HepG2 (cell line): ENCODE data around the gene MAST1. TPM values are rescaled to one million over a fixed set of nuclear protein-coding genes. Genes with fewer than 3 reads are reported as not detected.
A peak's percentile ranks its signal among the peaks of the same experiment; 100 is the strongest.

Experiments
- CBX5 ChIP-seq: sonication (generic); formaldehyde crosslinking; IDR thresholded peaks from 2 replicates; pipeline ENCODE4 v1.4.0; 2020; ENCODE audit warnings: missing genetic modification reagents, borderline replicate concordance
- ELF1 ChIP-seq: sonication (generic); formaldehyde crosslinking; IDR thresholded peaks from 2 replicates; pipeline ENCODE4 v1.4.0; 2020; ENCODE audit warnings: missing genetic modification reagents
- GABPA ChIP-seq, 2 experiments: IDR thresholded peaks; 2 replicates each; pipeline ENCODE4 v1.6.1; 2011 to 2016; ENCODE audit warnings: low read depth in 2 of 2, low read length in 1 of 2, missing biosample characterization in 1 of 2, missing genetic modification characterization in 1 of 2
- GFI1 ChIP-seq: sonication (generic); formaldehyde crosslinking; IDR thresholded peaks from 2 replicates; pipeline ENCODE4 v1.5.0; 2020; ENCODE audit warnings: missing genetic modification reagents, mild to moderate bottlenecking, borderline replicate concordance
- HDAC1 ChIP-seq: sonication (generic); formaldehyde crosslinking; IDR thresholded peaks from 2 replicates; pipeline ENCODE4 v1.5.1; 2020; ENCODE audit warnings: mild to moderate bottlenecking, missing genetic modification reagents
- KAT8 ChIP-seq: IDR thresholded peaks from 2 replicates; pipeline ENCODE4 v1.6.1; 2016; ENCODE audit warnings: missing genetic modification reagents, missing compliant biosample characterization
- RXRB ChIP-seq: IDR thresholded peaks from 2 replicates; pipeline ENCODE4 v1.6.1; 2016; ENCODE audit warnings: borderline replicate concordance, missing genetic modification reagents, missing compliant biosample characterization
- SRSF1 ChIP-seq: fragments of 200-400 bp; formaldehyde crosslinking; optimal IDR thresholded peaks from 2 replicates; pipeline ENCODE3; 2017; ENCODE audit warnings: mild to moderate bottlenecking, low read depth, low read length, moderate library complexity
- TBX3 ChIP-seq: fragments of 450-650 bp; IDR thresholded peaks from 2 replicates; pipeline ENCODE4 v1.6.1; 2017; ENCODE audit warnings: antibody characterized with exemption, mild to moderate bottlenecking, inconsistent platforms, borderline replicate concordance
- TCF7L2 ChIP-seq: IDR thresholded peaks from 2 replicates; pipeline ENCODE4 v1.6.1; 2011; ENCODE audit warnings: mild to moderate bottlenecking, low read depth, low read length, moderate library complexity
- TOE1 ChIP-seq: sonication (generic); formaldehyde crosslinking; IDR thresholded peaks from 2 replicates; pipeline ENCODE4 v1.4.0; 2020; ENCODE audit warnings: mild to moderate bottlenecking, missing genetic modification reagents
- ZBTB1 ChIP-seq: sonication (generic); formaldehyde crosslinking; IDR thresholded peaks from 2 replicates; pipeline ENCODE4 v1.4.0; 2020; ENCODE audit warnings: missing genetic modification reagents, borderline replicate concordance
- ZBTB7A ChIP-seq: sonication (generic); formaldehyde crosslinking; IDR thresholded peaks from 2 replicates; pipeline ENCODE4 v1.8.0; 2022; ENCODE audit warnings: mild to moderate bottlenecking, missing genetic modification reagents
- ZNF232 ChIP-seq: sonication (generic); formaldehyde crosslinking; IDR thresholded peaks from 2 replicates; pipeline ENCODE4 v1.4.0; 2020; ENCODE audit warnings: missing genetic modification reagents, borderline replicate concordance
- ZNF441 ChIP-seq: sonication (generic); formaldehyde crosslinking; IDR thresholded peaks from 2 replicates; pipeline ENCODE4 v1.7.0; 2021; ENCODE audit warnings: missing genetic modification reagents, borderline replicate concordance
- ZNF468 ChIP-seq: sonication (generic); formaldehyde crosslinking; IDR thresholded peaks from 2 replicates; pipeline ENCODE4 v1.8.0; 2022; ENCODE audit warnings: mild to moderate bottlenecking, moderate library complexity, missing genetic modification reagents
- ZNF569 ChIP-seq: sonication (generic); formaldehyde crosslinking; IDR thresholded peaks from 2 replicates; pipeline ENCODE4 v1.5.0; 2020; ENCODE audit warnings: mild to moderate bottlenecking, missing genetic modification reagents, moderate library complexity, borderline replicate concordance
- ZSCAN21 ChIP-seq: sonication (generic); formaldehyde crosslinking; IDR thresholded peaks from 2 replicates; pipeline ENCODE4 v1.8.0; 2022; ENCODE audit warnings: mild to moderate bottlenecking, missing genetic modification reagents, moderate library complexity, borderline replicate concordance
- polyA plus RNA-seq, 8 experiments: library from polyadenylated mRNA; depleted of rRNA in 3 of 8; stranded (reverse) in 7 of 8; unstranded in 1 of 8; fragments of >200 nt; fragmentation: Illumina TruSeq in 4 of 8; extraction: Trizol in 4 of 8; gene quantifications; 2 replicates each; pipeline versions ENCODE4 v1.2.1 to v1.2.3, GENCODE V29; 2011 to 2016; ENCODE audit warnings: low read depth in 4 of 8, missing spikeins in 1 of 8, mixed read lengths in 1 of 8; ENCODE audit not compliant: insufficient read depth in 1 of 8
- total RNA-seq, 5 experiments: library from RNA; depleted of rRNA; stranded (reverse); fragments of >200 nt; fragmentation: Illumina TruSeq; extraction: Trizol; gene quantifications; 2 replicates each; pipeline ENCODE4 v1.2.3, GENCODE V29; 2016; ENCODE audit warnings: low read depth in 1 of 5
- TF ChIP-seq, protein P1 (sequence below): sonication (generic); formaldehyde crosslinking; IDR thresholded peaks from 2 replicates; pipeline ENCODE4 v1.5.1; 2020; ENCODE audit warnings: missing genetic modification reagents, mild to moderate bottlenecking, borderline replicate concordance
- TF ChIP-seq, protein P2 (sequence below), 2 experiments: sonication (generic) in 1 of 2; formaldehyde crosslinking in 1 of 2; IDR thresholded peaks; 2 replicates each; pipeline versions ENCODE4 v1.4.0 to v1.6.1; 2016 to 2020; ENCODE audit warnings: borderline replicate concordance in 1 of 2, low read depth in 1 of 2, mild to moderate bottlenecking in 1 of 2, missing genetic modification reagents in 1 of 2
- TF ChIP-seq, protein P3 (sequence below): sonication (generic); formaldehyde crosslinking; IDR thresholded peaks from 2 replicates; pipeline ENCODE4 v1.8.1; 2023; ENCODE audit warnings: mild to moderate bottlenecking, missing genetic modification reagents, borderline replicate concordance
- TF ChIP-seq, protein P4 (sequence below): sonication (generic); formaldehyde crosslinking; IDR thresholded peaks from 2 replicates; pipeline ENCODE4 v1.4.0; 2020; ENCODE audit warnings: missing genetic modification reagents

Gene MAST1
- total and polyA plus RNA-seq, 2 of the 13 experiments (the other 11 are each of a cell fraction or from before 2014, with no cell fraction given): 0.73 to 4.7 TPM

DNA sequence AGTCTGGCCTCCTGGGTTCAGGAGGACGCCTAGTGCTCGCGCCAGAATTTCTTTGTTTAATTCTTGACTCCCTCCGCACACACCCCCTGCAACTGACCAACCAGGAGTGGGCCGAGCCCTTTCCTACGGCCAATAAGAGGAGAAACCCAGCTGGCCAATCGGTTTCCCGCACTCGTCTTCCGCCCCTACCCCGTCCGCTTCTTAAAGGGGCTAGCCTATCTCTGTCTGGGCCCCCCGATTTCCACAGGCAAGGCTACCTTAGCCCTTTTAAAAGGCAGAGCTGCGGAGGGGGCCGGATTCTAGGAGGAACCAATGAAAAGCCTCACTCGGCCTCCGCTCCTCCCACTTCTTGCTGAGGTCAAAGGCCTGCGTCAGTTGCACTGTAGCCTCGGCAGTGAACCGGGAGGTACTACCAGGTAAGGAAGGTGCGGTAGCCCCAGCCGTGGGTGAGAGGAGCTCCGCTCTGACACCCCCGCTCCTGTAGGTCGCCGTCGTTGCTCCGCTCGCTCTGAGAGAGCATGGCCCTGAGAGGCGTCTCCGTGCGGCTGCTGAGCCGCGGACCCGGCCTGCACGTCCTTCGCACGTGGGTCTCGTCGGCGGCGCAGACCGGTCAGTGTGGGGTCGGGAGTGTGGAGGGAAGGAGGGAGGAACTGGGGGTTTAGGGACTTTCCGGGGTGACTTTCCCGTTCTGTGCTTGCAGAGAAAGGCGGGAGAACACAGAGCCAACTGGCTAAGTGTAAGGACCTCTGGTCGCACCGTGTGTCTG lies 52.7 kb downstream of the MAST1 start, which contains the start of gene GCDH (continued):
- TF ChIP-seq, protein P1, sequence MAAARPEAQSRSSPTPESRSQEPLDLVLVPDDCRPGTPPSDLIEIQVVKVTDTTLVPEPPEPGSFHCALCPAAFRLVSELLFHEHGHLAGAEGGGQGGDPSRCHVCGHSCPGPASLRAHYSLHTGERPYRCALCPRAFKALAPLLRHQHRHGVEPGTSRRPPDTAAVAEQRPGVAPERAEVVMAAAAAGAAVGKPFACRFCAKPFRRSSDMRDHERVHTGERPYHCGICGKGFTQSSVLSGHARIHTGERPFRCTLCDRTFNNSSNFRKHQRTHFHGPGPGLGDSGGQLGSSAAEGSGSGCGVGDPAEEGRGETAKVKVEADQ: peak; percentile 54; the same call in 1 of the 2 replicates
- TF ChIP-seq, protein P2, sequence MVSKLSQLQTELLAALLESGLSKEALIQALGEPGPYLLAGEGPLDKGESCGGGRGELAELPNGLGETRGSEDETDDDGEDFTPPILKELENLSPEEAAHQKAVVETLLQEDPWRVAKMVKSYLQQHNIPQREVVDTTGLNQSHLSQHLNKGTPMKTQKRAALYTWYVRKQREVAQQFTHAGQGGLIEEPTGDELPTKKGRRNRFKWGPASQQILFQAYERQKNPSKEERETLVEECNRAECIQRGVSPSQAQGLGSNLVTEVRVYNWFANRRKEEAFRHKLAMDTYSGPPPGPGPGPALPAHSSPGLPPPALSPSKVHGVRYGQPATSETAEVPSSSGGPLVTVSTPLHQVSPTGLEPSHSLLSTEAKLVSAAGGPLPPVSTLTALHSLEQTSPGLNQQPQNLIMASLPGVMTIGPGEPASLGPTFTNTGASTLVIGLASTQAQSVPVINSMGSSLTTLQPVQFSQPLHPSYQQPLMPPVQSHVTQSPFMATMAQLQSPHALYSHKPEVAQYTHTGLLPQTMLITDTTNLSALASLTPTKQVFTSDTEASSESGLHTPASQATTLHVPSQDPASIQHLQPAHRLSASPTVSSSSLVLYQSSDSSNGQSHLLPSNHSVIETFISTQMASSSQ (IDR thresholded peaks at IDR 0.05; ENCODE audit: low read depth): 0 out of 2 replicates have a peak, but pooled peaks have one; percentile 14
- TF ChIP-seq, protein P2 (CRISPR knock-in tag; IDR thresholded peaks at IDR 0.05; ENCODE audit: borderline replicate concordance): peak; percentile 50; the same call in 1 of the 2 replicates
- TF ChIP-seq TBX3: no peak
- TF ChIP-seq KAT8 (CRISPR knock-in tag): peak; percentile 94
- no peak for TF ChIP-seq ZNF441 (CRISPR knock-in tag)
- TF ChIP-seq ZBTB7A (CRISPR knock-in tag): peak; percentile 68; the same call in 1 of the 2 replicates
- TF ChIP-seq ZNF468 (CRISPR knock-in tag): no peak
- TF ChIP-seq TOE1 (CRISPR knock-in tag): no peak
- TF ChIP-seq GABPA (IDR thresholded peaks at IDR 0.05; ENCODE audit: low read depth, low read length): no peak
- TF ChIP-seq GABPA (CRISPR knock-in tag; IDR thresholded peaks at IDR 0.05; ENCODE audit: low read depth): peak; percentile 69; the same call in 1 of the 2 replicates
- no peak for TF ChIP-seq TCF7L2
- 0 out of 2 replicates have a peak, but pooled peaks have one; percentile 54 for TF ChIP-seq ZNF569
- no peak for TF ChIP-seq ZSCAN21
- TF ChIP-seq ZBTB1 (CRISPR knock-in tag): no peak
- TF ChIP-seq RXRB (CRISPR knock-in tag): peak; percentile 17; the same call in 1 of the 2 replicates
- TF ChIP-seq ELF1 (CRISPR knock-in tag): peak; percentile 75
- TF ChIP-seq SRSF1: peak; percentile 61
- TF ChIP-seq, protein P3, sequence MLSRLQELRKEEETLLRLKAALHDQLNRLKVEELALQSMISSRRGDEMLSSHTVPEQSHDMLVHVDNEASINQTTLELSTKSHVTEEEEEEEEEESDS: no peak
- TF ChIP-seq ZNF232 (CRISPR knock-in tag): no peak
- TF ChIP-seq HDAC1 (CRISPR knock-in tag): peak; percentile 99
- TF ChIP-seq GFI1: no peak
- TF ChIP-seq, protein P4, sequence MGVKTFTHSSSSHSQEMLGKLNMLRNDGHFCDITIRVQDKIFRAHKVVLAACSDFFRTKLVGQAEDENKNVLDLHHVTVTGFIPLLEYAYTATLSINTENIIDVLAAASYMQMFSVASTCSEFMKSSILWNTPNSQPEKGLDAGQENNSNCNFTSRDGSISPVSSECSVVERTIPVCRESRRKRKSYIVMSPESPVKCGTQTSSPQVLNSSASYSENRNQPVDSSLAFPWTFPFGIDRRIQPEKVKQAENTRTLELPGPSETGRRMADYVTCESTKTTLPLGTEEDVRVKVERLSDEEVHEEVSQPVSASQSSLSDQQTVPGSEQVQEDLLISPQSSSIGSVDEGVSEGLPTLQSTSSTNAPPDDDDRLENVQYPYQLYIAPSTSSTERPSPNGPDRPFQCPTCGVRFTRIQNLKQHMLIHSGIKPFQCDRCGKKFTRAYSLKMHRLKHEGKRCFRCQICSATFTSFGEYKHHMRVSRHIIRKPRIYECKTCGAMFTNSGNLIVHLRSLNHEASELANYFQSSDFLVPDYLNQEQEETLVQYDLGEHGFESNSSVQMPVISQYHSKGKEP (CRISPR knock-in tag): no peak
- TF ChIP-seq CBX5: no peak
